Heart right ventricle (tissue), 16 donors: Measurements from ENCODE around the gene TAPT1. TPM values are rescaled to one million over a fixed set of nuclear protein-coding genes. Genes with fewer than 3 reads are reported as not detected.

ENCODE experiments used
- ATAC-seq, 8 donors: fragments of 200-7000 bp; cut with Tn5 transposase; one replicate each; pipeline ENCODE4 v1.9.1; 2020; ENCODE audit warnings: mild to moderate bottlenecking in 8 of 8, moderate library complexity in 8 of 8, moderate number of reproducible peaks in 1 of 8
- DNase-seq, 2 donors: peaks; one replicate each; pipeline ENCODE4 v3.0.0-alpha.2; 2020
- H3K27ac ChIP-seq, 10 donors: fragments of 200-600 bp; sonication (generic) in 2 of 10; one replicate each; pipeline versions ENCODE4 v1.5.0 to v1.8.0; 2020 to 2022; ENCODE audit warnings: mild to moderate bottlenecking in 3 of 10
- H3K27me3 ChIP-seq, 7 donors: fragments of 200-600 bp; one replicate each; pipeline ENCODE4 v1.8.0; 2021 to 2022; ENCODE audit warnings: mild to moderate bottlenecking in 2 of 7
- H3K36me3 ChIP-seq, 9 donors: fragments of 200-600 bp; sonication (generic) in 1 of 9; one replicate each; pipeline versions ENCODE4 v1.5.0 to v1.8.0; 2020 to 2022; ENCODE audit warnings: mild to moderate bottlenecking in 2 of 9
- H3K4me1 ChIP-seq, 9 donors: fragments of 200-600 bp; sonication (generic) in 1 of 9; one replicate each; pipeline versions ENCODE4 v1.5.0 to v1.8.0; 2020 to 2022; ENCODE audit warnings: mild to moderate bottlenecking in 4 of 9
- H3K4me3 ChIP-seq, 10 donors: fragments of 200-600 bp; sonication (generic) in 2 of 10; one replicate each; pipeline versions ENCODE4 v1.5.0 to v1.8.0; 2020 to 2022; ENCODE audit warnings: mild to moderate bottlenecking in 7 of 10, moderate library complexity in 2 of 10
- H3K9me3 ChIP-seq, 11 donors: fragments of 200-600 bp in 10 of 11; sonication (generic) in 2 of 11; one replicate each; pipeline versions ENCODE4 v1.5.0 to v1.8.0; 2013 to 2022; ENCODE audit warnings: mild to moderate bottlenecking in 2 of 11, control low read depth in 1 of 11, moderate library complexity in 1 of 11
- CTCF ChIP-seq, 9 donors: fragments of 200-600 bp; sonication (generic) in 2 of 9; IDR thresholded peaks; one replicate each; pipeline versions ENCODE4 v1.5.0 to v1.8.0; 2021 to 2022; ENCODE audit warnings: antibody characterized with exemption in 9 of 9, mild to moderate bottlenecking in 5 of 9, moderate library complexity in 1 of 9
- WGBS, 2 donors: extraction: QIAGEN DNeasy Blood & Tissue Kit; methylation state at CpG; one replicate each; pipeline ENCODE4 v1.1.7; 2013; ENCODE audit warnings: inconsistent platforms in 1 of 2; 5-methylcytosine and 5-hydroxymethylcytosine counted together
- intact Hi-C, 10 donors: fragments of 100-400 bp; cut with DNase I; formaldehyde crosslinking; loops; one replicate each; pipeline versions ENCODE4 v1.11.1 to v1.14.2; 2022
- polyA plus RNA-seq, 2 donors: library from polyadenylated mRNA; stranded (reverse); fragments of 200-250 nt; gene quantifications; one replicate each; pipeline ENCODE4 v1.2.3, GENCODE V29; 2013
- total RNA-seq, 10 donors: library from RNA; stranded (reverse); fragmentation: NEBNext Ultra II Directional in 3 of 10; extraction: Animal tissue kit (Norgen Biotek cat#: 25700) in 3 of 10; gene quantifications; one replicate each; pipeline versions ENCODE4 v1.2.1 to v1.2.4, GENCODE V29; 2021 to 2023
- donor health status: Arrhythmogenic right ventricular cardiomyopathy.
- donor health status: ischemic (EF 13 %, LVEDD 7.1; RV severe dilation, severe dysfunction).
- donor health status: healthy with polysubstance abuse.
- donor health status: DM: no; HTN: yes; CAD: no.
- donor health status: DM: no; HTN: no; CAD: no.
- donor health status: ischemic (EF 25% LVEDD 6.9; RV normal size, moderate dysfunction).
- donor health status: ischemic (EF 25% LVEDD 5.7; RV mildly dilated, moderate dysfunction).
- donor health status: healthy.
- donor health status: DM: yes; HTN: yes; CAD: no.
- donor health status: Ischemic cardiomyopathy.
- donor health status: ischemic (EF 35%, LVEDD 5.7; RV mildly dilated, moderate dysfunction).
- donor health status: nonischemic (EF 11% LVEDD 7.7; RV severe dilation, severe dysfunction).
- donor health status: DM: yes; HTN: yes; CAD: no.
- donor health status: PGD.
- donor health status: ischemic (EF 29% LVEDD 5.4; RV normal size, mild dysfunction).
- donor health status: nonischemic (EF 23%, LVEDD 6.1; RV moderate dilation, normal function).

Gene TAPT1
- total and polyA plus RNA-seq, 12 donors = 14.3 to 44.8 (median 35.6) TPM

DNA sequence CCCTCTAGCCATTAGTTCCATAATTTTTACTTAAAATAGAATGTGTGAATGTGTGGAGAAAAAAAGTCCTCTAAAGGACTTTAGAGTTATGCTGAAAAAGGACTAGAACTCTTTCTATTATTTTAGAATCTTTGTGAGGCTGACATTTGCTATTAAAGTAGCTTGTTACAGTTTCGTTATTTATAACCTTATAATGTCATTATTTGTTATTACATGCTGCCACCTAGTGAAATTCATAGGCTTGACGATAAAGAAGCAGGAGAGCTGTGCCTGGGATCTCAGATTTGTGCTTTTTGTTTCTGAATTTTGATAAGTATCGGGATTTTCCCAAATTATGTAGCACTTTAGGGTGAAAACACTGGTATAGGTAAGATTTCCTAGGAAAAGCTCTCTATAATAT, 38.5 kb upstream of the TAPT1 start:
- TF ChIP-seq CTCF (IDR thresholded peaks at IDR 0.05) = peak; percentile 31 to 81 (median 70)
- no peaks in the 10 kb centered on the region for H3K36me3 ChIP-seq
- intact Hi-C loops = loop anchor here (1.0 to 10.0 kb wide), 11 partner anchors 57 to 460 kb away; no protein-coding TSS in a partner anchor
- H3K27me3 ChIP-seq = no peaks in the 10 kb centered on the region
- peaks cover 0 to 16% (median 0%) of the 10 kb centered on the region in 9 donors for H3K4me1 ChIP-seq
- H3K27ac ChIP-seq = no peak overlapping the region
- H3K9me3 ChIP-seq = no peaks in the 10 kb centered on the region
- 10 to 15% methylated on average over 3 of the region's 3 CpGs for WGBS, 2 donors
- H3K4me3 ChIP-seq = no peak overlapping the region
- ATAC-seq = peak in 7 of 8 donors; percentile 59 to 82 (median 76)
- DNase-seq = no peak

GRCh38 chr4:16263056-16263455, 36.8 kb upstream of the TAPT1 start:
- no peak overlapping the region for H3K4me3 ChIP-seq
- intact Hi-C loops = loop anchor here in 7 of 10 donors (2.0 to 10.0 kb wide), 8 partner anchors 56 to 458 kb away; no protein-coding TSS in a partner anchor
- H3K27ac ChIP-seq = no peak overlapping the region
- ATAC-seq (no peak), DNase-seq (no peak)
- no peaks in the 10 kb centered on the region for H3K36me3 ChIP-seq
- WGBS, 2 donors = 65 to 84% methylated on average over 2 of the region's 2 CpGs
- no peak for TF ChIP-seq CTCF (IDR thresholded peaks at IDR 0.05)
- H3K27me3 ChIP-seq = no peaks in the 10 kb centered on the region
- H3K9me3 ChIP-seq = no peaks in the 10 kb centered on the region
- peaks cover 0 to 7% (median 0%) of the 10 kb centered on the region in 9 donors for H3K4me1 ChIP-seq

DNA sequence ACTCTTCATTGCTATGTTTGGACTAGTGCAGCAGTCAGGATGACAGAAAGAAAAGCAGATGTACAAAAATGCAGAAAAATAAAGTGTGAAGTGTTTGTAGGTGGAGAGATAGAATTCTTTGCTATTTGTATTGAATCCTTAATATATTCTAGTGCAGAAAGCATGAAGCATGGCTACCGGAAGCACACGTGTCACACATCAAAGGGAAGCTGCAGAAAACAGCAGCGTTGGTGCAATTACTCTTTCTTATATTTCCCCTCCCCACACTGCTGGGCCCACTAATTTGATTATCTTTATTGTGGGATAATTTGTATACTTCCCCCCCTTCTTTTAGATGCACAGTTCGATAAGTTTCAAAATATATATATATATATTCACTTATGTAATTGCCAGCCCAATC, 35.9 kb upstream of the TAPT1 start:
- H3K27ac ChIP-seq = no peak overlapping the region
- 89 to 94% methylated on average over 4 of the region's 4 CpGs for WGBS, 2 donors
- no peak overlapping the region for H3K4me3 ChIP-seq
- no peaks in the 10 kb centered on the region for H3K9me3 ChIP-seq
- DNase-seq = no peak
- TF ChIP-seq CTCF (IDR thresholded peaks at IDR 0.05) = no peak
- H3K27me3 ChIP-seq = no peaks in the 10 kb centered on the region
- peaks cover 0 to 7% (median 0%) of the 10 kb centered on the region in 9 donors for H3K4me1 ChIP-seq
- intact Hi-C loops = loop anchor here in 7 of 10 donors (2.0 to 10.0 kb wide), 8 partner anchors 55 to 457 kb away; no protein-coding TSS in a partner anchor
- no peak for ATAC-seq
- H3K36me3 ChIP-seq = peaks cover 0 to 1% (median 0%) of the 10 kb centered on the region in 9 donors

GRCh38 chr4:16261313-16261878, 35.1 kb upstream of the TAPT1 start:
- H3K9me3 ChIP-seq = no peaks in the 10 kb centered on the region
- intact Hi-C loops = loop anchor here in 7 of 10 donors (5.0 to 10.0 kb wide), 7 partner anchors 54 to 457 kb away; no protein-coding TSS in a partner anchor
- no peak overlapping the region for H3K4me3 ChIP-seq
- no peak for DNase-seq
- H3K27ac ChIP-seq = no peak overlapping the region
- peaks cover 0 to 7% (median 0%) of the 10 kb centered on the region in 9 donors for H3K4me1 ChIP-seq
- 90% methylated on average over 5 of the region's 5 CpGs for WGBS, 2 donors
- ATAC-seq = no peak
- peaks cover 0 to 9% (median 0%) of the 10 kb centered on the region in 9 donors for H3K36me3 ChIP-seq
- no peak for TF ChIP-seq CTCF (IDR thresholded peaks at IDR 0.05)
- H3K27me3 ChIP-seq = no peaks in the 10 kb centered on the region
